HG03432 (cell line): ENCODE measurements around the gene IMP4.
A peak's percentile ranks its signal among the peaks of the same experiment; 100 is the strongest.

Source experiments
- ATAC-seq: cut with Tn5 transposase; IDR thresholded peaks from one replicate; pipeline ENCODE4 v1.9.1; 2021; ENCODE audit warnings: mild to moderate bottlenecking, moderate library complexity; ENCODE audit not compliant: unreplicated experiment

Gene IMP4

GRCh38 chr2:130336150-130336876, 6.4 kb upstream of the IMP4 start:
- no peak for ATAC-seq

GRCh38 chr2:130336877-130337734, 5.6 kb upstream of the IMP4 start:
- ATAC-seq: no peak

GRCh38 chr2:130337735-130338325, 4.9 kb upstream of the IMP4 start:
- no peak for ATAC-seq

- no peak for ATAC-seq
These were observed 3.8 kb upstream of the IMP4 start for GRCh38 chr2:130338793-130339345.

- ATAC-seq: no peak
These were observed 2.6 kb upstream of the IMP4 start for GRCh38 chr2:130339885-130340745.

GRCh38 chr2:130341562-130342019, 1.1 kb upstream of the IMP4 start:
- ATAC-seq: peak; percentile 8

- peak; percentile 78 for ATAC-seq
These were observed 621 bp upstream of the IMP4 start for GRCh38 chr2:130342020-130342532.

GRCh38 chr2:130344578-130344977, 1.9 kb downstream of the IMP4 start:
- ATAC-seq: no peak

GRCh38 chr2:130345091-130345490, 2.4 kb downstream of the IMP4 start:
- ATAC-seq: no peak

- ATAC-seq: no peak
These were observed 2.9 kb downstream of the IMP4 start for GRCh38 chr2:130345611-130346010.

GRCh38 chr2:130346041-130346740, 3.5 kb downstream of the IMP4 start:
- no peak for ATAC-seq

- no peak for ATAC-seq
These were observed 4.0 kb downstream of the IMP4 start for GRCh38 chr2:130346741-130347066.

- no peak for ATAC-seq
These were observed 4.7 kb downstream of the IMP4 start for GRCh38 chr2:130347220-130347925.

- ATAC-seq: no peak
These were observed 6.5 kb downstream of the IMP4 start for GRCh38 chr2:130349174-130349573.

- ATAC-seq: no peak
These were observed 9.0 kb downstream of the IMP4 start for GRCh38 chr2:130351711-130352110.

GRCh38 chr2:130352237-130352636, 9.5 kb downstream of the IMP4 start:
- ATAC-seq: no peak

- ATAC-seq: no peak
These were observed 10.8 kb downstream of the IMP4 start for GRCh38 chr2:130353291-130354138.

GRCh38 chr2:130354139-130354428, 11.4 kb downstream of the IMP4 start:
- ATAC-seq: no peak
